Liver (tissue), 9 donors: ENCODE data around the gene GBX2. TPM values are rescaled to one million over a fixed set of nuclear protein-coding genes. Genes with fewer than 3 reads are reported as not detected.

ENCODE experiments used
- DNase-seq: peaks from one replicate; pipeline ENCODE4 v3.0.0-alpha.2; 2017; ENCODE audit warnings: low spot score
- H3K27ac ChIP-seq, 2 donors: one replicate each; pipeline ENCODE4 v1.7.0; 2013; ENCODE audit warnings: inconsistent platforms in 2 of 2, low read length in 2 of 2, control low read depth in 1 of 2, low read depth in 1 of 2, mild to moderate bottlenecking in 1 of 2
- H3K27me3 ChIP-seq, 4 donors: one replicate each; pipeline versions ENCODE4 v1.6.1 to v1.7.0; 2013; ENCODE audit warnings: low read length in 3 of 4, inconsistent platforms in 1 of 4, mild to moderate bottlenecking in 1 of 4, moderate library complexity in 1 of 4; ENCODE audit not compliant: control insufficient read depth in 4 of 4, insufficient read depth in 4 of 4
- H3K36me3 ChIP-seq, 4 donors: one replicate each; pipeline versions ENCODE4 v1.6.1 to v1.7.0; 2013; ENCODE audit warnings: low read length in 3 of 4, mild to moderate bottlenecking in 3 of 4, low read depth in 1 of 4, moderate library complexity in 1 of 4; ENCODE audit not compliant: control insufficient read depth in 4 of 4, insufficient read depth in 3 of 4
- H3K4me1 ChIP-seq, 4 donors: one replicate each; pipeline versions ENCODE4 v1.6.1 to v1.7.0; 2013; ENCODE audit warnings: low read length in 3 of 4, mild to moderate bottlenecking in 3 of 4, moderate library complexity in 1 of 4; ENCODE audit not compliant: control insufficient read depth in 4 of 4, insufficient read depth in 4 of 4
- H3K4me3 ChIP-seq, 3 donors: one replicate each; pipeline versions ENCODE4 v1.6.1 to v1.7.0; 2013; ENCODE audit warnings: low read length in 3 of 3, control low read depth in 1 of 3, low read depth in 1 of 3, mild to moderate bottlenecking in 1 of 3
- H3K9ac ChIP-seq, 2 donors: one replicate each; pipeline ENCODE4 v1.7.0; 2013; ENCODE audit warnings: low read length in 2 of 2, mild to moderate bottlenecking in 2 of 2, moderate library complexity in 2 of 2, control low read depth in 1 of 2, low read depth in 1 of 2
- H3K9me3 ChIP-seq, 4 donors: one replicate each; pipeline versions ENCODE4 v1.6.1 to v1.7.0; 2013; ENCODE audit warnings: low read length in 3 of 4; ENCODE audit not compliant: control insufficient read depth in 4 of 4
- ATF3 ChIP-seq: IDR thresholded peaks from 2 replicates; pipeline ENCODE4 v1.6.1; 2016; ENCODE audit warnings: antibody characterized with exemption
- EGR1 ChIP-seq, 2 donors: IDR thresholded peaks; 2 replicates each; pipeline ENCODE4 v1.6.1; 2016 to 2018; ENCODE audit warnings: antibody characterized with exemption in 2 of 2, low read depth in 2 of 2
- FOXA1 ChIP-seq: IDR thresholded peaks from 2 replicates; pipeline ENCODE4 v1.6.1; 2016; ENCODE audit warnings: antibody characterized with exemption
- FOXA2 ChIP-seq: IDR thresholded peaks from 2 replicates; pipeline ENCODE4 v1.6.1; 2016; ENCODE audit warnings: antibody characterized with exemption
- GABPA ChIP-seq, 2 donors: IDR thresholded peaks in 1 of 2; conservative IDR thresholded peaks in 1 of 2; 2 replicates each; pipeline ENCODE4 v1.6.1; 2016; ENCODE audit warnings: antibody characterized with exemption in 2 of 2, mild to moderate bottlenecking in 1 of 2, moderate library complexity in 1 of 2
- HNF4A ChIP-seq, 2 donors: conservative IDR thresholded peaks; 2 replicates each; pipeline ENCODE4 v1.6.1; 2016; ENCODE audit warnings: antibody characterized with exemption in 2 of 2, mild to moderate bottlenecking in 2 of 2
- JUND ChIP-seq, 2 donors: IDR thresholded peaks; 2 replicates each; pipeline ENCODE4 v1.6.1; 2016; ENCODE audit warnings: antibody characterized with exemption in 2 of 2
- NR2F2 ChIP-seq: IDR thresholded peaks from 2 replicates; pipeline ENCODE4 v1.6.1; 2016; ENCODE audit warnings: antibody characterized with exemption
- RAD21 ChIP-seq, 2 donors: IDR thresholded peaks; 2 replicates each; pipeline ENCODE4 v1.6.1; 2016; ENCODE audit warnings: antibody characterized with exemption in 2 of 2, mild to moderate bottlenecking in 2 of 2
- REST ChIP-seq: IDR thresholded peaks from 2 replicates; pipeline ENCODE4 v1.6.1; 2016; ENCODE audit warnings: antibody characterized with exemption, mild to moderate bottlenecking
- RXRA ChIP-seq, 2 donors: IDR thresholded peaks; 2 replicates each; pipeline ENCODE4 v1.6.1; 2017 to 2018; ENCODE audit warnings: antibody characterized with exemption in 2 of 2, mild to moderate bottlenecking in 1 of 2
- SP1 ChIP-seq: IDR thresholded peaks from 2 replicates; pipeline ENCODE4 v1.6.1; 2018; ENCODE audit warnings: antibody characterized with exemption, mild to moderate bottlenecking
- TAF1 ChIP-seq: conservative IDR thresholded peaks from 2 replicates; pipeline ENCODE4 v1.6.1; 2016; ENCODE audit warnings: antibody characterized with exemption, mild to moderate bottlenecking
- YY1 ChIP-seq: IDR thresholded peaks from 2 replicates; pipeline ENCODE4 v1.6.1; 2016; ENCODE audit warnings: antibody characterized with exemption, mild to moderate bottlenecking
- WGBS: extraction: QIAGEN DNeasy Blood & Tissue Kit; methylation state at CpG from one replicate; pipeline ENCODE4 v1.1.7; 2013; 5-methylcytosine and 5-hydroxymethylcytosine counted together
- polyA plus RNA-seq, 2 donors: library from polyadenylated mRNA; stranded (reverse) in 1 of 2; unstranded in 1 of 2; fragments of 200-250 nt in 1 of 2; fragments of >200 nt in 1 of 2; fragmentation: Nextera tagmentation in 1 of 2; extraction: Ambion mirVana in 1 of 2; gene quantifications; one replicate each; pipeline versions ENCODE4 v1.2.1 to v1.2.3, GENCODE V29; 2013 to 2015
- total RNA-seq, 2 donors: library from RNA; depleted of rRNA; stranded (reverse); fragments of >200 nt; gene quantifications; one replicate each; pipeline ENCODE4 v1.2.3, GENCODE V29; 2014
- TF ChIP-seq, protein P1 (sequence below): fragments of 150-350 bp; IDR thresholded peaks from 2 replicates; pipeline ENCODE4 v1.5.1; 2017; ENCODE audit warnings: improper control_type of control experiment, low read depth, low read length; ENCODE audit not compliant: missing input control
- TF ChIP-seq, protein P2 (sequence below): IDR thresholded peaks from 2 replicates; pipeline ENCODE4 v1.6.1; 2016; ENCODE audit warnings: antibody characterized with exemption
- TF ChIP-seq, protein P3 (sequence below): IDR thresholded peaks from 2 replicates; pipeline ENCODE4 v1.6.1; 2016; ENCODE audit warnings: antibody characterized with exemption
- donor health status: healthy.
- donor health status: healthy.
- donor health status: healthy.
- donor health status: healthy.
- donor health status: healthy.

GBX2 gene
- total and polyA plus RNA-seq, 4 donors, result not detected

- DNase-seq, result no peak
- no peak overlapping the region for H3K4me3 ChIP-seq
- 75% methylated on average over 28 of the region's 28 CpGs for WGBS
Observed at GRCh38 chr2:236208019-236208926, 40.1 kb upstream of the GBX2 start.

More at GRCh38 chr2:236208019-236208926, 40.1 kb upstream of the GBX2 start:
- Histone ChIP-seq H3K27me3 (peaks cover 0 to 5% (median 2%) of the 10 kb centered on the region in 4 donors), H3K9ac (no peak overlapping the region), H3K4me1 (no peaks in the 10 kb centered on the region), H3K9me3 (peaks cover 3 to 14% (median 8%) of the 10 kb centered on the region in 4 donors), H3K36me3 (no peaks in the 10 kb centered on the region), H3K27ac (no peak overlapping the region)
- TF ChIP-seq, protein P1, sequence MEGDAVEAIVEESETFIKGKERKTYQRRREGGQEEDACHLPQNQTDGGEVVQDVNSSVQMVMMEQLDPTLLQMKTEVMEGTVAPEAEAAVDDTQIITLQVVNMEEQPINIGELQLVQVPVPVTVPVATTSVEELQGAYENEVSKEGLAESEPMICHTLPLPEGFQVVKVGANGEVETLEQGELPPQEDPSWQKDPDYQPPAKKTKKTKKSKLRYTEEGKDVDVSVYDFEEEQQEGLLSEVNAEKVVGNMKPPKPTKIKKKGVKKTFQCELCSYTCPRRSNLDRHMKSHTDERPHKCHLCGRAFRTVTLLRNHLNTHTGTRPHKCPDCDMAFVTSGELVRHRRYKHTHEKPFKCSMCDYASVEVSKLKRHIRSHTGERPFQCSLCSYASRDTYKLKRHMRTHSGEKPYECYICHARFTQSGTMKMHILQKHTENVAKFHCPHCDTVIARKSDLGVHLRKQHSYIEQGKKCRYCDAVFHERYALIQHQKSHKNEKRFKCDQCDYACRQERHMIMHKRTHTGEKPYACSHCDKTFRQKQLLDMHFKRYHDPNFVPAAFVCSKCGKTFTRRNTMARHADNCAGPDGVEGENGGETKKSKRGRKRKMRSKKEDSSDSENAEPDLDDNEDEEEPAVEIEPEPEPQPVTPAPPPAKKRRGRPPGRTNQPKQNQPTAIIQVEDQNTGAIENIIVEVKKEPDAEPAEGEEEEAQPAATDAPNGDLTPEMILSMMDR, result no peak
- TF ChIP-seq ATF3, result no peak
- no peak for TF ChIP-seq YY1
- TF ChIP-seq, protein P2, sequence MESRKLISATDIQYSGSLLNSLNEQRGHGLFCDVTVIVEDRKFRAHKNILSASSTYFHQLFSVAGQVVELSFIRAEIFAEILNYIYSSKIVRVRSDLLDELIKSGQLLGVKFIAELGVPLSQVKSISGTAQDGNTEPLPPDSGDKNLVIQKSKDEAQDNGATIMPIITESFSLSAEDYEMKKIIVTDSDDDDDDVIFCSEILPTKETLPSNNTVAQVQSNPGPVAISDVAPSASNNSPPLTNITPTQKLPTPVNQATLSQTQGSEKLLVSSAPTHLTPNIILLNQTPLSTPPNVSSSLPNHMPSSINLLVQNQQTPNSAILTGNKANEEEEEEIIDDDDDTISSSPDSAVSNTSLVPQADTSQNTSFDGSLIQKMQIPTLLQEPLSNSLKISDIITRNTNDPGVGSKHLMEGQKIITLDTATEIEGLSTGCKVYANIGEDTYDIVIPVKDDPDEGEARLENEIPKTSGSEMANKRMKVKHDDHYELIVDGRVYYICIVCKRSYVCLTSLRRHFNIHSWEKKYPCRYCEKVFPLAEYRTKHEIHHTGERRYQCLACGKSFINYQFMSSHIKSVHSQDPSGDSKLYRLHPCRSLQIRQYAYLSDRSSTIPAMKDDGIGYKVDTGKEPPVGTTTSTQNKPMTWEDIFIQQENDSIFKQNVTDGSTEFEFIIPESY, result no peak
- no peak for TF ChIP-seq RXRA (IDR thresholded peaks at IDR 0.05)
- no peak for TF ChIP-seq HNF4A (conservative IDR thresholded peaks at IDR 0.05)
- TF ChIP-seq EGR1 (IDR thresholded peaks at IDR 0.05; ENCODE audit: low read depth in 2 of 2), result no peak
- no peak for TF ChIP-seq REST
- TF ChIP-seq JUND (IDR thresholded peaks at IDR 0.05), result no peak
- no peak for TF ChIP-seq RAD21 (IDR thresholded peaks at IDR 0.05)
- no peak for TF ChIP-seq GABPA (IDR thresholded peaks at IDR 0.05 in 1 of 2, conservative IDR thresholded peaks at IDR 0.05 in 1 of 2)
- TF ChIP-seq, protein P3, sequence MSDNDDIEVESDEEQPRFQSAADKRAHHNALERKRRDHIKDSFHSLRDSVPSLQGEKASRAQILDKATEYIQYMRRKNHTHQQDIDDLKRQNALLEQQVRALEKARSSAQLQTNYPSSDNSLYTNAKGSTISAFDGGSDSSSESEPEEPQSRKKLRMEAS, result no peak
- no peak for TF ChIP-seq FOXA2
- TF ChIP-seq NR2F2, result no peak
- no peak for TF ChIP-seq FOXA1
- no peak for TF ChIP-seq SP1
- no peak for TF ChIP-seq TAF1
